ENCODE measurements around the gene CEMIP. TPM values are rescaled to one million over a fixed set of nuclear protein-coding genes. Genes with fewer than 3 reads are reported as not detected.

The CEMIP gene
- polyA plus RNA-seq, 1 of the 3 experiments (the other 2 are of a cell fraction) = 27.8 TPM

- POLR2A ChIA-PET = no interaction called here
Measured at GRCh38 chr15:80969316-80969715, 190.1 kb downstream of the CEMIP start.

More at GRCh38 chr15:80969316-80969715, 190.1 kb downstream of the CEMIP start:
- Histone ChIP-seq H3K79me2 (ENCODE audit: insufficient read depth) (peaks cover 5% of the 10 kb centered on the region), H3K36me3 (replicated peaks in 1 of 2; ENCODE audit: control insufficient read depth in 1 of 2, insufficient read depth in 2 of 2, low read length in 1 of 2) (peaks cover 0 to 5% of the 10 kb centered on the region in 2 experiments), H3K4me3 (ENCODE audit: low read depth in 2 of 2, low read length in 1 of 2) (no peak overlapping the region), H3K4me2 (no peak overlapping the region), H3F3A (replicated peaks; ENCODE audit: insufficient read depth) (no peaks in the 10 kb centered on the region), H3K4me1 (ENCODE audit: control insufficient read depth in 1 of 2, insufficient read depth in 2 of 2, low read depth in 1 of 2, low read length in 1 of 2) (peaks cover 0 to 7% of the 10 kb centered on the region in 2 experiments; a peak in 1 of 4 replicates), H3K27me3 (ENCODE audit: insufficient read depth) (no peaks in the 10 kb centered on the region), H3K9me3 (no peaks in the 10 kb centered on the region), H2AFZ (ENCODE audit: low read depth) (no peak overlapping the region), H4K20me1 (ENCODE audit: insufficient read depth) (no peaks in the 10 kb centered on the region), H3K9ac (no peak overlapping the region), H3K9me2 (no peaks in the 10 kb centered on the region), H3K27ac (ENCODE audit: low read depth in 2 of 2, low read length in 1 of 2) (no peak overlapping the region)
- TF ChIP-seq RFX5 (IDR thresholded peaks at IDR 0.05; ENCODE audit: low read length) (no peak), YY1 (IDR thresholded peaks at IDR 0.05; ENCODE audit: low read depth) (no peak), FOXM1 (IDR thresholded peaks at IDR 0.05; ENCODE audit: low read depth) (no peak), MEF2A (IDR thresholded peaks at IDR 0.05; ENCODE audit: borderline replicate concordance, low read depth) (no peak), ELF1 (IDR thresholded peaks at IDR 0.05) (no peak), RCOR1 (IDR thresholded peaks at IDR 0.05; ENCODE audit: low read length) (no peak), EZH2phosphoT487 (IDR thresholded peaks at IDR 0.05; ENCODE audit: borderline replicate concordance, low read depth) (no peak), EP300 (IDR thresholded peaks at IDR 0.05; ENCODE audit: borderline replicate concordance in 1 of 2, low read depth in 1 of 2, low read length in 1 of 2) (no peak), IRF3 (IDR thresholded peaks at IDR 0.05; ENCODE audit: low read depth, low read length) (no peak), FOXJ3 (CRISPR knock-in tag; IDR thresholded peaks at IDR 0.05) (no peak), TAF1 (IDR thresholded peaks at IDR 0.05; ENCODE audit: borderline replicate concordance, low read depth, low read length) (no peak), GATA2 (CRISPR knock-in tag; IDR thresholded peaks at IDR 0.05) (no peak), TEAD4 (IDR thresholded peaks at IDR 0.05; ENCODE audit: borderline replicate concordance, insufficient read depth) (no peak), JUND (IDR thresholded peaks at IDR 0.05) (no peak), RAD21 (IDR thresholded peaks at IDR 0.05; ENCODE audit: low read length) (no peak), SIN3A (IDR thresholded peaks at IDR 0.05; ENCODE audit: borderline replicate concordance, low read depth, low read length) (no peak)
- TF ChIP-seq, protein P1, sequence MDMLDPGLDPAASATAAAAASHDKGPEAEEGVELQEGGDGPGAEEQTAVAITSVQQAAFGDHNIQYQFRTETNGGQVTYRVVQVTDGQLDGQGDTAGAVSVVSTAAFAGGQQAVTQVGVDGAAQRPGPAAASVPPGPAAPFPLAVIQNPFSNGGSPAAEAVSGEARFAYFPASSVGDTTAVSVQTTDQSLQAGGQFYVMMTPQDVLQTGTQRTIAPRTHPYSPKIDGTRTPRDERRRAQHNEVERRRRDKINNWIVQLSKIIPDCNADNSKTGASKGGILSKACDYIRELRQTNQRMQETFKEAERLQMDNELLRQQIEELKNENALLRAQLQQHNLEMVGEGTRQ (IDR thresholded peaks at IDR 0.05; ENCODE audit: borderline replicate concordance, low read depth, low read length) = no peak
- TF ChIP-seq, protein P2, sequence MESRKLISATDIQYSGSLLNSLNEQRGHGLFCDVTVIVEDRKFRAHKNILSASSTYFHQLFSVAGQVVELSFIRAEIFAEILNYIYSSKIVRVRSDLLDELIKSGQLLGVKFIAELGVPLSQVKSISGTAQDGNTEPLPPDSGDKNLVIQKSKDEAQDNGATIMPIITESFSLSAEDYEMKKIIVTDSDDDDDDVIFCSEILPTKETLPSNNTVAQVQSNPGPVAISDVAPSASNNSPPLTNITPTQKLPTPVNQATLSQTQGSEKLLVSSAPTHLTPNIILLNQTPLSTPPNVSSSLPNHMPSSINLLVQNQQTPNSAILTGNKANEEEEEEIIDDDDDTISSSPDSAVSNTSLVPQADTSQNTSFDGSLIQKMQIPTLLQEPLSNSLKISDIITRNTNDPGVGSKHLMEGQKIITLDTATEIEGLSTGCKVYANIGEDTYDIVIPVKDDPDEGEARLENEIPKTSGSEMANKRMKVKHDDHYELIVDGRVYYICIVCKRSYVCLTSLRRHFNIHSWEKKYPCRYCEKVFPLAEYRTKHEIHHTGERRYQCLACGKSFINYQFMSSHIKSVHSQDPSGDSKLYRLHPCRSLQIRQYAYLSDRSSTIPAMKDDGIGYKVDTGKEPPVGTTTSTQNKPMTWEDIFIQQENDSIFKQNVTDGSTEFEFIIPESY (IDR thresholded peaks at IDR 0.05; ENCODE audit: borderline replicate concordance, low read depth) = no peak
- TF ChIP-seq, protein P3, sequence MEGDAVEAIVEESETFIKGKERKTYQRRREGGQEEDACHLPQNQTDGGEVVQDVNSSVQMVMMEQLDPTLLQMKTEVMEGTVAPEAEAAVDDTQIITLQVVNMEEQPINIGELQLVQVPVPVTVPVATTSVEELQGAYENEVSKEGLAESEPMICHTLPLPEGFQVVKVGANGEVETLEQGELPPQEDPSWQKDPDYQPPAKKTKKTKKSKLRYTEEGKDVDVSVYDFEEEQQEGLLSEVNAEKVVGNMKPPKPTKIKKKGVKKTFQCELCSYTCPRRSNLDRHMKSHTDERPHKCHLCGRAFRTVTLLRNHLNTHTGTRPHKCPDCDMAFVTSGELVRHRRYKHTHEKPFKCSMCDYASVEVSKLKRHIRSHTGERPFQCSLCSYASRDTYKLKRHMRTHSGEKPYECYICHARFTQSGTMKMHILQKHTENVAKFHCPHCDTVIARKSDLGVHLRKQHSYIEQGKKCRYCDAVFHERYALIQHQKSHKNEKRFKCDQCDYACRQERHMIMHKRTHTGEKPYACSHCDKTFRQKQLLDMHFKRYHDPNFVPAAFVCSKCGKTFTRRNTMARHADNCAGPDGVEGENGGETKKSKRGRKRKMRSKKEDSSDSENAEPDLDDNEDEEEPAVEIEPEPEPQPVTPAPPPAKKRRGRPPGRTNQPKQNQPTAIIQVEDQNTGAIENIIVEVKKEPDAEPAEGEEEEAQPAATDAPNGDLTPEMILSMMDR (IDR thresholded peaks at IDR 0.05) = no peak
- 96% methylated on average over 7 of the region's 7 CpGs for WGBS (ENCODE audit: low lambda C conversion rate)
- no peak for DNase-seq
- CTCF ChIA-PET = interaction anchor here (0.6 to 6.3 kb wide), 58 partner anchors 8 to 796 kb away, joined by 3 to 139 read pairs (median 5); partner anchors contain the start of genes ABHD17C, CEMIP and TLNRD1
